GM10266 (cell line): ENCODE measurements around the gene PLEKHH1.

Experiments
- DNase-seq: peaks from one replicate; pipeline ENCODE4 v3.0.0; 2012; ENCODE audit errors: extremely low spot score
- TF ChIP-seq, protein P1 (sequence below): IDR thresholded peaks from 2 replicates; pipeline ENCODE4 v1.5.1; 2012; ENCODE audit warnings: mild to moderate bottlenecking, low read depth; ENCODE audit not compliant: control insufficient read depth, insufficient read depth; ENCODE audit errors: missing control alignments

Gene PLEKHH1

DNA sequence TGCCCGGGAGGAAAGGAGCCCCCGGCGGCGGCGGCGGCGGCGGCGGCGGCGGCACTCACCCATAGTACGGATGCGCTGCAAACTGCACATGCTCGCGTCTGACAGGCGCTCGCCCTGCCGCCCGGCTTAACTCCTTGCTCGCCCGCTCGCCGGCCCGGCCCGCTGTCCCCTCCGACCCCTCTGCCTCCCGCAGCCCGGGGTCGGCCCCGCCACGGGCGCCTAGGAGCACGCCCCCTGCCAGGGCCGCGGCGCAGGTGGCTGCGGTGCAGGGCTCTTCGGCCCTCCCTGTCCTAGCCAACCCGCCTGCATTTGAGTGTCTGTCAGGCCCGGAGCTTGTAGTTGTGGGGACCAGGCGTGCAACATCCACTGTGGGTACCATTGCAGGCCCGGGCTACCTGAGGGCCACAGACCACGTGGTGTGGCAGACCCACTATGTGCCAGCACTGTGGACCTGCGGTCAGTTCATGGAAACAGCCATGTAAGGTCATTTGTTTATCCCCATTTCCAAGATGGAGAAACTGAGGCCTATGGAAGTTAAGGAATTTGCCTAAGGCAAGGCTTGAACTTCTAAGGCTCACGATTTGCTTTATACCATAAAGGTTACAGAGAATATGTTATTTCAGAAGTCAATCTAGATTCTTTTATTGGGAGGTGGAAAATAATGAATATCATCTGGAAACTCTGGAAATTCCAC lies 17.6 kb upstream of the PLEKHH1 start:
- TF ChIP-seq, protein P1, sequence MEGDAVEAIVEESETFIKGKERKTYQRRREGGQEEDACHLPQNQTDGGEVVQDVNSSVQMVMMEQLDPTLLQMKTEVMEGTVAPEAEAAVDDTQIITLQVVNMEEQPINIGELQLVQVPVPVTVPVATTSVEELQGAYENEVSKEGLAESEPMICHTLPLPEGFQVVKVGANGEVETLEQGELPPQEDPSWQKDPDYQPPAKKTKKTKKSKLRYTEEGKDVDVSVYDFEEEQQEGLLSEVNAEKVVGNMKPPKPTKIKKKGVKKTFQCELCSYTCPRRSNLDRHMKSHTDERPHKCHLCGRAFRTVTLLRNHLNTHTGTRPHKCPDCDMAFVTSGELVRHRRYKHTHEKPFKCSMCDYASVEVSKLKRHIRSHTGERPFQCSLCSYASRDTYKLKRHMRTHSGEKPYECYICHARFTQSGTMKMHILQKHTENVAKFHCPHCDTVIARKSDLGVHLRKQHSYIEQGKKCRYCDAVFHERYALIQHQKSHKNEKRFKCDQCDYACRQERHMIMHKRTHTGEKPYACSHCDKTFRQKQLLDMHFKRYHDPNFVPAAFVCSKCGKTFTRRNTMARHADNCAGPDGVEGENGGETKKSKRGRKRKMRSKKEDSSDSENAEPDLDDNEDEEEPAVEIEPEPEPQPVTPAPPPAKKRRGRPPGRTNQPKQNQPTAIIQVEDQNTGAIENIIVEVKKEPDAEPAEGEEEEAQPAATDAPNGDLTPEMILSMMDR, result no peak
- peak; percentile 73 for DNase-seq

DNA sequence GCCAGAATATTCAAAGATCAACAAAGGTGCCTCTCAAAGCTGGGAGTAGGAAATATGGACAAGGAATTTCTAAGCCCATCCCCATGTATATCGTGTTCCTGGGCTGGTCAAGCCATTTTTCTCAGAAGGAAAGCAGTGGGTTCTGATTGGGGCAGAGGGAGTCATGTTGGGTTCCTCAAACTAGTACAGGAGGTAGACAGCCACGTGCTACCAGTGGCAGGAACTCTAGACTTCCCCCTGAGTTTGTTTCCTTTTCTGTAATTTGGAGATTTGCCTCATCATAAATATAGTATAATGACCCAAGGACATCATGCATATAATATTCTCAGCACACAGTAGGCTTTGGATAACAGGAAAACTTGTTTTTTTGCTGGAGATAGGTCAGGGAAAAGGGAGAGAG lies 16.4 kb upstream of the PLEKHH1 start:
- no peak for DNase-seq
- TF ChIP-seq, protein P1, result no peak

DNA sequence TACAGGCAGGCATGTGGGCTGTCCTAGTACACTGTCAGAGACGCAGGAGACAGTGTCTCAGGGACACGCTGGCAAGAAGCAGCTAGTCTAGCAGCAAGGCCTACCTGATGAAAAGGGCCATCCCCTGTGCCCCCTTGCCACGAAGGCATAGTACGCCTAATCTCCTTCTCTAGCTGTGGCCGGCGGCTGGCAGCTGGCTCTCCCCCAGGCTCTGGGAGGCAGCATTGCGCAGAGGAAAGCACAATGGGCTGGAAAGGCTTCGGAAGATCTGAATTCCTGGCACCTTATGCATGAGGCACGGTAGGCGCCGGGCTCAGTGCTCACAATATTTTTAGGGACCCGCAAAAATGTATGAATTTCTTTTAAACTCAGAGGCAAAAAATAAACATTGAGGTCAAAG lies 16.0 kb upstream of the PLEKHH1 start:
- no peak for DNase-seq
- TF ChIP-seq, protein P1, result no peak

DNA sequence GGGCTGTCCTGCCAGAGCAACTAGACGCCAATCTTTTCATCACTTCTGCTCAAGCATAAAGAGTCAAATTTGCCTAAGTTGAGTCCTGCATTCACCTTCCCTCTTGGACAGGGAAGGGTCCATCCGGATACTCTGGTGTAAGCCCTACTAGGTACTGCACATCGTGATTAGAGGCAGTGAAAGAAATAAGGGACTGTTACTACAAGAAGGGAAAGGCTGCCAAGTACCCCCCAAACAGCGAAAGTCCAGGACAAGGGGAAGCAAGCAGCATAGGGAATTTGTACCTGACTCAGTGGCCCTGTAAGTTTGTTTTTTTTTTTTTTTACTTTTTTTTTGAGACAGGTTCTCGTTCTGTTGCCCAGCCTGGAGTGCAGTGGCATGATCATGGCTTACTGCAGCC lies 13.7 kb upstream of the PLEKHH1 start:
- DNase-seq, result no peak
- TF ChIP-seq, protein P1, result no peak

DNA sequence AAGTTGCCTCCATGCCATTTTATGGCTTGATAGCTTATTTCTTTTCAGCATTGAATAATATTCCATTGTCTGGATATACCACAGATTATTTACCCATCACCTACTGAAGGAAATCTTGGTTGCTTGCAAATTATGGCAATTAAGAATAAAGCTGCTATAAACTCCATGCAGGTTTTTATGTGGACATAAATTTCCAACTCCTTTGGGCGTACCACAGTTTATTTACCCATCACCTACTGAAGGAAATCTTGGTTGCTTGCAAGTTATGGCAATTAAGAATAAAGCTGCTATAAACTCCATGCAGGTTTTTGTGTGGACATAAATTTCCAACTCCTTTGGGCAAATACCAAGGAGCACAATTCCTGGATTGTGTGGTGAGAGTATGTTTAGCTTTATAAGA lies 12.6 kb upstream of the PLEKHH1 start:
- TF ChIP-seq, protein P1, result no peak
- DNase-seq, result no peak

DNA sequence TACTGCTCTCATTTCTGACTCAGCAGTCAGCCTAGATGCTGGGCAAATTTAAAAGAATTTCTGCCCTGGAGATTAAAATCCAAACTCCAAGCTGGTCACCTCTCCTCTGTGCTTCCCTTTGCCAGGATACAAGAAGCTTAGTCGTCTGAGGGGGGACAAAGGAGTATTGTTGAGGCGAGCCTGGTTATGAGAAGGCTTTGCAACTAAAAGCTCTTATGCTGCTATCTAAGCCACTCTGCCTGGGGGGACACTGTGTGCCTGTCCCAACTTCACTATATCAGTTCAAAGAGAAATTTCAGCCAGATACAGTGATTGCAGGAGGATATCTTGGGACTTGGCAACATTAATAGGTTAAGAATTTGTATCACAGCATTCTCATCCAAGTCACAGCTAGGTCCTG lies 10.8 kb upstream of the PLEKHH1 start:
- DNase-seq, result no peak
- TF ChIP-seq, protein P1, result no peak

DNA sequence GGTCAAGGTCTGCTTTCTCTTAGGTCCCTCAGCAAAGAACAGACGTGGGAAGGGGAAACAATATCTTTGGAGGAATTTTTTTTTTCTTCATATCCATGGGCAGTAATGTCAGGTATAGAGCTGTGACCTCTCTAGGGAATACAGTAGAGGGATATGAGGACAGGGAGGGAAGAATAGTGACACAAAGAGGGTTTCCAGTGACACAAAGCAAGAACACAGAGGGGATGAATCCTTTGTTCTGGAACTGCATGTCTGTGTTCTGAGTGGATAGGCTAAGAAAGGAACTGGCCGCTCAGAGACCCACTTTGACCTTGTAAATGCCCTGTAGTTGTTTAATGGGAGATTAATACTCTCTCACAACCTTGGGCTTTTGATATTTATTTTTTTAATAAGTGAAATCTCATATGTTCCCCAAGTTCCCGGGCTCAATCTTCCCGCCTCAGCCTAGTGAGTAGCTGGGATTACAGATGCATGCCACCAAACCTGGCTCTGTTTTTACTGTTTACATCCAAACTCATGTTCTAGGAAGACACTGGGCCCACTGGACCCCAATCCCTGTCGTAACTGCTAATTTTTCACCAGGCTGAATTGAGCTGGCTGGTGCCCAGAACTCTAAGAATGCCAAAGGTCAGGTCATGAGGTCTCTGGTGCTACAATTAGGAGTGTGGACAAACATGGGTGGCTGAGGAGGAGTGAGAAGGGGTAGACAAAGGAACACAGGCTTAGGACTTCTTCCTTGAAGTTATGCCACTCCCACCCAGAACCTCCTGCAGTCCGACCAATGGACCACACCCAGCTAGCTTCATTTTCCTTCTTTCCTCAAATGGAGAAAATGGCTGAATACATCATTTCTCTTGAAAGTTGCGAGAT lies 9.1 kb upstream of the PLEKHH1 start:
- no peak for DNase-seq
- TF ChIP-seq, protein P1, result no peak
